GM19372 (cell line): Measurements from ENCODE around the gene GRIK3.

Source experiments
- ATAC-seq: cut with Tn5 transposase; IDR thresholded peaks from one replicate; pipeline ENCODE4 v1.9.1; 2021; ENCODE audit warnings: mild to moderate bottlenecking, low read depth, moderate library complexity; ENCODE audit not compliant: unreplicated experiment

GRIK3 gene

DNA sequence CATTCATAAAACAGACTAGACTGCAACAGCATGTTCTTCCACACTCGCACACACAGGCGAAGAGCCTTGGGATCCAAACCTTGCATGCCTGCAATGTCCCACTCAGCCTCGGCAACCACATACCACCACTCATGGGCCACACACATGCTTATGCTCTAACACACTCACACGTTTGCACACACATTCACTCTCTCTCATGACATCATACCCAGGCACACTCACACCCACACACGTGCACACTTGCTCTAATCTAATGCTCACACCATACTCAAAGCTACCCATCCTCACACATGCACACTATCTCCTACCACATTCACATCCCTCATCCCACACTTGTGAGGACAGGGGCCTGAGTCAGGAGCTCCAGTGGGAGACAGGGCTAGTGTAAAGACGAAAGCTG is 50.3 kb downstream of the GRIK3 start:
- ATAC-seq, result no peak

- no peak for ATAC-seq
Measured at GRCh38 chr1:36982709-36983108, 51.6 kb downstream of the GRIK3 start.

DNA sequence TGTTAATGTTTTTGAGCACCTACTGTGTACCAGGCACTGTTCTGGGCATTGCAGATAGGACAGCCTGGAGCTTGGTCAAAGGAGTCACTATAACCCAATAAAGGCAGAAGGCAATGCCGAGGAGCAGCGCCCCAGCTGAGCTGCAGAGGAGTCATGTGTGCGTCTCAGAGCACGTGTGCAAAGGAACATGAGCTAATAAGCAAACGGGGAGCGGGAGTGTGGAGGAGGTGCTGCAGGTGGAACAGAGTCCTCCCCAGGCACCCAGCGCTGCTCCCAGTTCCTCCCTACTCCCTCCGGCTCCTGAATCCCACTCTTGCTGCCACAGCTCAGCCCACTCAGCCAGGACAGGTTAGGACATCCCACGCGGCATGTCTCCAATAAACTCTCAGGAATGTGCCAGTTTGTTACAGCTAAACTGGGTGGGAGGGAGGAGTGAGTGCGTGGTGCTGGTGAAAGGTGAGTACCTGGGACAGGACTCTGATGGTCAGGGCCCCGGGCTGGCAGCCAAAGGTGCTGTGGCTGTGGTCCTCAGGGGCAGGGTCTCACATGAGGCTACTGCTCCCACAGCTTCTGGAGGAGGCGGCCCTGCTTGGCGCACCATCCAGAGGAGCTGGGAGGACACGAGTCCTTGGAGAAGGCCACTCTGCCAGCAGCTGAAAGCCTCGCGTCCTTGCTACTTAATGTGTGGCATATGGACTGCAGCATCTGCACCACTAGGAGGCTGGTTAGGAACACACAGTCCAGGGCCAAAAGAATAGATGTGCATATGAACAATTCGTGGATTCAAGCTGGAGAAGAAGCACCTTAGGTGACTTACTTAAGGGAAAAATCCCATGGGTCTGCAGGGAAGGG is 52.3 kb downstream of the GRIK3 start:
- ATAC-seq, result no peak

DNA sequence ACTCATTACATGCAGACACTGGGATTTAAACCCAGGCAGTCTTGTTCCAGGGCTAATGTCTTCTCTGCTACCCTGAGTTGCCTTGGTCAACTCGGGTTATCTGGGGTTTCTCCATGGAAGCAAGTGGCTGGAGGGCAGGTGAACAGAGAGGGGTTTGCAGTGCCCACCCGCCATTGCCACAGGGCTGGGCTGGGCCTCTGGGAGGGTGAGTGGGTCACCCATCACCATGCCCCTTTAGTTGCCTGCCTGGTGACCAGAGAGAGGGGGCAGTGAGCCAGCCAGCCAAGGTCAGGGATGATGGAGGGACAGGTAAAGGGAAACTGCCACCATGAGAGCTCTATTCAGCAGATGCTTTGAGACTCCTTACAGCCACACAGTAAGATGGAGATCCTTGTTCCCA is 53.2 kb downstream of the GRIK3 start:
- ATAC-seq, result no peak

DNA sequence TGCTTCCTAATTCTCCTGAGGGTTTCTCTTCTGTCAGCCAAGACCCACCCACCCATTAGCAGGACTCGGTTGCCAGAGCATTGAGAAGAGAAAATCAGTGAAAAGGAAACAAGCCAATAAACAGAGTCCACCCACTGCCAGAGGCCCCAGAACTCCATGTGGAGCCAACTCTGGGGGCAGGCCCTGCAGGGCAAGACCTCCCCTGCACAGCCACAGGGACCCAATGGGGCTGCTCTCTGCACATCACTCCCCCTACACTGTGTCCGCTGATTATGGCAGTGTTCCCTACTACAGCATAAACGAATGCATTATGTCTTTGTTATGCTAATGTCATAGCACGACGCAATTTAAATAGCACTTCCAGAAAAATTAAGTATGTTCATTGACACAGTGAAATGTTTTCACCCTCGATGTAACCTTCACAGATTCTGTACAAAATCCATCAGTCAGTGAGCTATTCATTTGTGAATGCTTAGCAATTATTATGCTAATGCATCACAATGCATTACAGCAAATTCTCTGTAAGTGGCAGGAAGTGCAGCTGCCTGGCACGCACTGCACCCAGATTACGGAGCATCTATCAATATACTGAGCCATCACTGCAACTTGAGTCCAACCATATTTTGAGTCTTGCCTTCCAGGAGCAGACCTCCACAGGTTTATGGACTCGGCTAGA is 56.4 kb downstream of the GRIK3 start:
- no peak for ATAC-seq

DNA sequence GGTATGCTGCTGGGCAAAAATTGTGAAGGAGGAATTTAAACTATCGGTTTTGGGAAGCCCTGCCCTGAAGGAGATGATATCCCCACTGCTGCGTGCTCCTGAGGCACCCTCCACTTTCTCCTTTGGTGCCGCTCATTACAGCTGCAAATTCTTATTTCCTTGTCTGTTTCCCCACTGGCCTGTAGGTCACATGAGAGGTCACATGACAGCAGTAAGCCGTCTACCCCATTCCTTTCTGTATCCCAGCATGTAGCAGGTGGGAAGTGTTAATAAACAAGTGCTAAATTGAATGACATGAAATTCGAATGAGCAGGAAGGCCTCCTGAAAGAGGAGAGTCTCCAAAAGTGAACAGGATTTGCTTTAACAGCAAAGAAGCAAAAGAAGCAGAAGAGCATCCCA is 58.7 kb downstream of the GRIK3 start:
- no peak for ATAC-seq

GRCh38 chr1:36973056-36973455 is 61.3 kb downstream of the GRIK3 start:
- ATAC-seq, result no peak

DNA sequence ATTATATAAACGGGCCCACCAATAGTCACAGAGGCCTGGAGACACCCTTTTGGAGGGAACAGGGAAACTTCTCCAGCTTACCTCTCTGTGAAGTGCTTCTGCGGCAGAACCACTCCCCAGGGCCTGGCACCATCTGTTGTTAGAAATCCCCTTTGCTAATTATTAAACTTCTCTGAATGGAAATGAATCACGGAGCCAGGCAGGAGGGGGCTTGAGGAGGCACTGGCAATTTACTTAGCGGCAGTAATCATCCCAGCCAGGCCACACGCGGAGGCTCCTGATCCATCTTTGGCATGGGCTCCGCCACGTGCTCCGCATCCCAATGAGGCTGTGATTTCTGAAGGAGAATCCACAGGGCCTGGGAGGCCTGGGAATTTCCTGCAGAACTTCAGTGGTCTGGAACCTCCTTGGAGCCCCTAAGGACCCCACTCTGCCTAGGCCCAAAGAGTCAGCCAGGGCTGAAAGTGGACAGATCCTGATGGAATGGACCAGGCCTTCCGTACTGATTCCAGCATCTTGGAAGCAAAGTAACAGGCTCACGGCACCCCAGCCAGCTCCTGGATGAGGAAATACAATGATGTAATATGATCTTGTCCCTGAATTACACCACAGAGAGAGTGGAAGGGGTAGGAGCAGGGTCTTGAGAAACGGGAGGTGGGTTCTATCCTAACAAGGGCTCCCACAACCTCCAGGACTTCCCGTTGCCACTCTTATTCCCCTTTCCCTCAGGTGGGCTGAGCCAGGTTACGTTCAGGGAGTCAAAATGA is 62.3 kb downstream of the GRIK3 start:
- ATAC-seq, result no peak

DNA sequence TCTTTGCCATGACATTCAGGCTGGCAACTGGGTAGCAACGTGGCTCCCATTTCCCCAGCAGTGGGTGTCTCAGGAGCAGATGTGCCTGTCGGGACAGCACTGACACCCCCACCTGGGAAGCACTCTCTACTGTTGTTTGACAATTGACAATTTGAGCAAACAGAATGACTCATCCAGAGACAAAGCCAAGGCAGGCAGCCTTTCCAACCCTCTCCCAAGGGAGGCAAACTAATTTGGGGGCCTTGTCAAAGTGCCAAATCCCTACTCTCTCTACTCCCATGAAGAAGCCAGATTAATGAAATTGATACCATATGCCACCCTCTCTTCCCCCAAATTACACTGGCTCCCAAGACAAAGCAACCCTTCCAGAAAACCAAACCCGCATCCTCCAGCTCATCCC is 65.6 kb downstream of the GRIK3 start:
- ATAC-seq, result no peak

- ATAC-seq, result no peak
Measured at GRCh38 chr1:36966242-36966641, 68.1 kb downstream of the GRIK3 start.

DNA sequence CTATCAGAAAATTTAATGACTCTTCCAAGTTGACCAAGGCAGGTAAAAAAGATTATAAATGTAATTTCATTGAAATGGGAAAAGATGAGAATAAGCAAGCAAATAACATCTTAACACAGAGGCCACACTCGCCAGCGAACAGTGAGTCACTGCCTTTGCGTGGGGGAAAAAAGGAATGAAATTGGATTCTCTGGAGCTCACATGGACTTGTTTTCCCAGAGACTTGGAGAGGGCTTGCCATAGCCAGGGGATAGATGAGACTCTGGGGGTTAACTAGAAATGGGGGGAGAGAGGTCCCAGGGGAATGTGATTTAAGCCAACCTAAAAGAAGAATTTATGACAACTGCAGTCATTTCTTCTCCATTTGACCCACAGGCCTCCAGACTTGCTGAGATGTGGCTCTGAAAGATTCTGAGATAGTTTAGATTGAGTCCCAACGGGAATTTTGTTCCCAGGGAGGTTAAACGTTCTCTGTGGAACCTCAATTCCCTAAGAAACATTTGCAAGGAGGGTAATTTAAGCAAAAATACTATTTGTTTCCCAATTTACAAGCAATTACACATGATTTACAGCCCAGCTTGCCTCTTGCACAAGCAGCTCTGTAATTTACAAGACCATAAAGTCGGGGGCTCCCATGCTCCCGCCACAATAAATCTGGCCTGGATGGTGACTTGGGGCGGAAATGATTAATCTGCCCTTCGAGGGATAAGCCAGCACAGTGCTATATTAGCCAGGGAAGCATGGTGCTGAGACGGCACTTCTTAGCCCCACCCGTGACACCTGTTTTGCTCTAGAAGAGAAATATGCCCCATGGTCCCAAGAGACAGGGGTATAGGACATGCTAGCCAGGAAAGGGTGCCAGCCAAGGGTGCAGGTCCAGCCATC is 68.8 kb downstream of the GRIK3 start:
- ATAC-seq, result no peak

DNA sequence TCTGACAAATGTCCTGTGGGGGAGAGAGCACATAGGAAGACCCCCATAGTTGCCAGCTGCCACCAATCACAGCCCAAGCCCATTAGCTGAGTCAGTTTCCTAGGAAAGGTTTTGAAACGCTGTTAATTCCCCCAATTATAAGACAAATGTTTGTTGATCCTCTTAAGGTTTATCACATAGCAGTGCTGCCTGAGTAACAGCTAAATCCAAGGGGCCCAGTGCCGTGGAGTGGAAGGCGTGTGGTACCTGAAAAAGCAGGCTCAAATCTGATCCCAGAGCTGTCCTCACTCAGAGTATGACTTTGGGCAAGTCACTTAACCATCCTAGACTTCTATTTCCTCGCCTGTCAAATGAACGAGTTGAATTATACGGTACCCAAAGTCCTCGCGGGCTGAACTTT is 69.5 kb downstream of the GRIK3 start:
- ATAC-seq, result no peak

DNA sequence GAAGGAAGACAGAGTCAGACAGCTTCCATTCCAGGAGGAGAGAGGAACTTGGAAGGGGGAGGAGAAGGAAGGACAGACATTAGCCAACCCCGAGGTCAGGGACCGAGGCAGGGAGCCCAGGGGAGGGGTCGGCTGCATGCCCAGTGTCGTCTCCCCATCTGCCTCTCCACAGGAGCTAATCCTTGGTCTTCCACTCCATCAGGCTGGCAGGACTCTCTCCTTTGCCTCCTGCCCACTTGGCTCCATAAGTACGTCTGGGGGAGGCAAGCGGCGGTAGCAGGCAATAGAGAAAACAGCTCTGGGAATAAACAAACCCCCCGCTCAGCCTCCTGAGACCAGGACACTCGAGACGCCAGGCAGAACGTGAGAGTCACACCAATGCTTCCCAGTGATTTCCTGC is 71.3 kb downstream of the GRIK3 start:
- ATAC-seq, result no peak

GRCh38 chr1:36961062-36961615 is 73.2 kb downstream of the GRIK3 start:
- no peak for ATAC-seq

DNA sequence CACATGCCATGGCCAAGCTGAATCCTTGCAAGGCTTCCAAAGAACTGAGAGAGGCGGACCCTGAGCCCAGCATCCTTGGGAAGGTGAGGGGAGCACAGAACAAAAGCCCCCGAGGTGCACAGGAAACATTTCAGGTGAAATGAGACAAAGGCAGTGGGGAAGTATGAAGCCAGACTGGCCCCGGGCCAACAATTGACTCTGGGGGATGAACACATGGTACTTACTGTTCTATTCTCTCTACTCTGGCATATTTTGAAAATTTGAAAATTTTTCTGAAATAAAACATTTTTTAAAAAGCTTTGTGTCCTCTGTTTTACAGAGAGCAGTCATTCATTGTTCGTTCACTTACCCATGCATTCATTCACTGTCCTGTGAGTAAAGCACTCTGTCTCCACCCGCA is 77.7 kb downstream of the GRIK3 start:
- no peak for ATAC-seq

DNA sequence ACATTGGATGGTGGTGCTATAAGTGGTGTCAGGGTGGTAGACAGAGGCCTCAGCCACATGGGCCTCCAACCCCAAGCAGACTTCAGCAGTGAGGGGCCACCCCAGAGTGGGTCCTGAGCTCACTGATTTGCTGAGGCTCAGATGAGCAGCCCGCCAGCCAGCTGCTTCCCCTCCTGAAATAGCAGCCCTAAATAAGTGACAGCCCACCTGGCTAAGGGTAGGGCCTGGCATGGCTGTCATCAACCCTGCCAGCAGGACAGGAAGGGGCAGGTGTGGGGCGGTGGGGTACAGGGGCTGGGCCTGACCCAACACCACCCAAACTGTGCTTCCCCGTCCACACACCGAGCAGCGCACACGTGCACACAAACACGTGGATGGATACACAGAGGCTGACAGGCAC is 79.3 kb downstream of the GRIK3 start:
- ATAC-seq, result no peak

GRCh38 chr1:36953061-36953460 is 81.3 kb downstream of the GRIK3 start:
- no peak for ATAC-seq

DNA sequence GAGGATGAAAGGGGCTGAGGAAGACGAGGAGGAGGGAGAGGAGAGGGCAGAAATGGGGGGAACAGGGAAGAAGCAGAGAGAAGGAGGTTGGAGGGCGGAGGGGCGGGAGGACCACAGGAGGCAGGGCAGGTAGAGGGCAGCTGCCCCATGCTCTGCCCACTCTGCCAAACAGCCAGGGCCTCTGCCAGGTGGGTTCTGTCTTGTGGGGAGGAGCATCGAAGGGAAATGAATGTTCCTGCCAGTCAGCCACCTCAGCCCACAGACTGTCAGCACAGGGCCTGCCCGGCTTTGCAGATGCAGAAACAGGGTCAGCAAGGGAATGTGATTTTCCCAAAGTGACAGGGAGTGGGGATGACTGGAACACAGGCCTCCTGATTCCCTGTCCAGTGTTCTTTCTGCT is 82.6 kb downstream of the GRIK3 start:
- no peak for ATAC-seq

GRCh38 chr1:36951292-36951750 is 83.0 kb downstream of the GRIK3 start:
- ATAC-seq, result no peak
